GM20431 (cell line): ENCODE data around the gene CCDC188.

ENCODE experiments used
- in situ Hi-C: fragments of 300-500 bp; cut with MseI, MboI; formaldehyde crosslinking; loops from one replicate; pipeline ENCODE4 v1.15.0; 2020; ENCODE audit warnings: low sequenced_read_pairs; ENCODE audit not compliant: unreplicated experiment

The CCDC188 gene

DNA sequence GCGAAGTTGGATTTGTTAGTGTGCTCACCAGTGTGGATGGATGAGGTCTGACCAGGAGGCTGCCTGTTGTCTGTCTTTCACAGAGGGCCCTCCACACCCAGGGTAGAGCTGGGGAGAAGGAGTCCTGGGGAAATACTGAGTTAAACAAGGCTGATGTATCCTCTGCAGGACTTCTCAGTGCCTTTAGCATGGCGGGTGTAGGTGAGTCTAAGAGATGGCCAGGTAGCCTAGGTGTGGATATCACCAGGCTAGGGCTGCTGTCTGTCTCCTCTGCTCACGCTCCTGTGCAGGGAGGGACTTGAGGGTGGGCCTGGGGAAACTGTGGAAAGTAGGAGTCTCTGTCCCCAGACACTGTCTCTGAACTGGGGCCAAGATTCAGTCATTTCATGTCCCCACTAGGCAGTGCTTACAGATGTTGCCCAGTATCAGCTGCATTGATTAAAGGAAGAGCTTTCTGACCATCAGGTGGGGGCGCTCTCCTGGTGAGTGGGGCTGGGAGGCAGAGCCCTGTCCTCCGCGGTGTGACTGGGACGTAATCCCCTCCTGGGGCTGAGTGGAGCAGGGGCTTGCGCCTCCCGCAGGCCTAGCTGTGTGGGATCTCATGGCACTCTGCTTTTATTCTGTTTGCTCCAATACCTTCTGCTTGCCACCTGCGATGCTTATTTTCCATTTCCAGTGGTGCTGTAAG is 35.5 kb upstream of the CCDC188 start:
- in situ Hi-C loops = no loop called here

DNA sequence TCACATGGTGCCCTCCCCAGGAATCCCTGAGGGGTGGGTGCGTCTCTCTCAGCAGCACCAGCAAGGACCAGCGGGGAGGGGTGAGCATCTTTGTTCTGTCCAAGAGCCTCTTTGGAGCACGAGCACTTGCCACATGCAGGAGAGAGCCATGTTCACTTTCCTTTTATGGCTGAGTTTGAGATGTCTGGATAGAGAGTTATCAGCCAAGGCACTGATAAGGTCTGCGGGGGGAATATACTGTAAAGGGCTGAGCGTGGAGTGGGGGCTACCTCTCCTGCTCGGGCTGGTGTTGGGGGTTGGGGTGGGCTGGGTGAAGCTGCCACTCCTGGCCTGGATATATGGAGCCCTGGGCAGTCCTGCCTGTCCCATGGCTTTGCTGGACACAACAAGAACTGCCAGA is 34.9 kb upstream of the CCDC188 start:
- in situ Hi-C loops = no loop called here

DNA sequence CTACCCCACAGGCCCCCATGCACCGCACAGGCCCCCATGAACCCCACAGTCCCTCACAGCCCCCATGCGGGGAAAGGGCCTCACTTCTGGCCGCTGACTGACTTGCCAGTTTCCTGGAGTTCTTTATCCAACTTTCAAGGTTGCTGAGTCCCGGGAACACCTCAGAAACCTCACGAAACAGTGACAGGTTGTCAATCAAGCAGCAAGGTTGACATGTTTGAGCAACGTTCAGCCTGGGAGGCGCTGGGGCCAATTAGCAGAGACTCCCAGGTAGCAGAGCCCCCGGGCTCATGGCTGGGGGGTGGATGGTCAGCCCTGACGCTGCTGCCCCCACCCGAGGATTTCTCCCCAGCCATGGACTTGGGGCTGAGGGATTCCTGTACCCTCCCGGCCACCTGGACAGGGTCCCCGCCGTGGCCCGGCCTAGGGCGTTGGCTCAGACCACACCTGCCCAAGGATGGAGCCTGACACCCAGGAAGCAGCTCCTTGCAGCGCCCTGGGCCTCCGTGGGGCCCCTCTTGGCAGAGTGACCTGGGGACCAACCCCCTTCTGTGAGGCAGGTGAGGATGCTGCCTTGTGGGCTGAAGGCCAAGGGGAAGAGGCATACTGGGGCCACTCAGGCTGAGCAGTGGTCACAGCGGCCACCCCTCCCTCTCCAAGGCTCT is 33.8 kb upstream of the CCDC188 start:
- in situ Hi-C loops = no loop called here

DNA sequence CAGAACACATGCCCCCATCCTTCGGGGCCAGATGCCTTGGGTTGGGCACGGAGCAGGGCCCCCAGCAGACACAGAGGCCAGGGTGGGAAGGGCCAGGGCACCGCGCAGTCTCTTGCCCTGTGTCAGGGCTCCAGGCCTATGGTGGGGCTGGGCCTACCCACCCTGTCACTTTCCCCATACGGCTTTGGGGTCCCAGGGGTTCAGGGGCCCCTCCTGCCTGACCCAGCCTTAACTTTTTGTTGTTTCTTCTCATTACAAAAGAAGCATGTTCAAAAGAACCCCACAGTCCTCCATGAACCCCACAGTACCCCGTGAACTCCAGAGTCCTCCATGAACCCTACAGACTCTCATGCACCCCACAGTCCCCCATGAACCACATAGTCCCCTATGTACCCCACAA is 33.0 kb upstream of the CCDC188 start:
- in situ Hi-C loops = no loop called here

DNA sequence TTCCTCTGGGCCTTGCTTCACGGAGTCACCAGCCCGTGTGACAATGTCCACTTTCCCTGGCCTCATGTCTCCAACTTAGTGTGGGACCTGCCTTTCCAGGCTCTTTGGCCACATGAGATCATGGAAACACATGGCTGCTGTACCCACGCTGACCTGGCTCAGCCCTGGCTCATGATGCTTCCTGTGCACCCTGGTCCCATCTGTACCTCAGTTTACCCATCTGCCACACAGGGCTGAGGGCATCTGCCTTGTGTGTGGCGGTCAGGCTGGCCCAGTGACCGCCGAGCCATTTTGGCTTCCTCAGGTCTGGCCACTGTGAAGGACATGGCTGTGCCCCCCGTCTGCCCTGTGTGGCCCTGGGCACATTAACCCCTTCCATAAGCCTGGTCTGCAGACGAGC is 32.2 kb upstream of the CCDC188 start:
- in situ Hi-C loops = no loop called here

DNA sequence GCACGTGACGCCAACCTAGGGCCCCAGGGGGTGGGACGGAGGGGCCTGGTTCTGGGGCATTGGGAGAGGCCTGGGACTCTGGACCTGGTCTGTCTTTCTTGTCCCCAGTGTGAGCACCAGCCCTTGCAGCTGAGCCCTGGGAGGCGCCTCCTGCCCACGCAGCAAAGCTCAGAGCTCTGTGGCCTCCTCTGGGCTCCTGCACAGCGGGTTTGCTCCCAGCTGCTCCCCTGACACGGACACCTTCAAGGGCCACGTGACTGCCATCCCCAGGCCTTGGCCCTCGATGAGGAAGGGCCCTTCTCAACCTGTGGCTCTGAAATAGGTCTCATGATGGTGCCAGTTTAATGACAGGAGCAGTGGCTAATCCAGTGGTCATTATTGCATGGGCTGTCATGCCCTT is 31.5 kb upstream of the CCDC188 start:
- in situ Hi-C loops = no loop called here

DNA sequence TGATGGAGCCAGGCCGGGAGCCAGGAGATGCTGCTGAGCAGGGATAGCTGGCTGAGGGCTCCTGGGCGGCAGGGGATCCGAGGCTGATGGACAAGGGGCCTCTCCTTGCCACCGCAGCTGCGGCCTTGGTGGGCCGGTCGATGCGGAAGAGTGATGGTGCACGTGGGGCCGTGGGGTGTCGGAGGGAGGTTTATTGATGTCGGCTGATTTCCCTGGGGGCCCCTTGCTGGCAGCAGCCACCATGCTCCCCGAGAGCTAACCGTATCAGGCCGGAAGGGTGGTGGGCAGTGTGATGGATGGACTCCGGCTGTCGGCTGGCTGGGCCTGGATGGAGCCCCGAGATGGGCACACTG is 31.0 kb upstream of the CCDC188 start:
- in situ Hi-C loops = no loop called here

DNA sequence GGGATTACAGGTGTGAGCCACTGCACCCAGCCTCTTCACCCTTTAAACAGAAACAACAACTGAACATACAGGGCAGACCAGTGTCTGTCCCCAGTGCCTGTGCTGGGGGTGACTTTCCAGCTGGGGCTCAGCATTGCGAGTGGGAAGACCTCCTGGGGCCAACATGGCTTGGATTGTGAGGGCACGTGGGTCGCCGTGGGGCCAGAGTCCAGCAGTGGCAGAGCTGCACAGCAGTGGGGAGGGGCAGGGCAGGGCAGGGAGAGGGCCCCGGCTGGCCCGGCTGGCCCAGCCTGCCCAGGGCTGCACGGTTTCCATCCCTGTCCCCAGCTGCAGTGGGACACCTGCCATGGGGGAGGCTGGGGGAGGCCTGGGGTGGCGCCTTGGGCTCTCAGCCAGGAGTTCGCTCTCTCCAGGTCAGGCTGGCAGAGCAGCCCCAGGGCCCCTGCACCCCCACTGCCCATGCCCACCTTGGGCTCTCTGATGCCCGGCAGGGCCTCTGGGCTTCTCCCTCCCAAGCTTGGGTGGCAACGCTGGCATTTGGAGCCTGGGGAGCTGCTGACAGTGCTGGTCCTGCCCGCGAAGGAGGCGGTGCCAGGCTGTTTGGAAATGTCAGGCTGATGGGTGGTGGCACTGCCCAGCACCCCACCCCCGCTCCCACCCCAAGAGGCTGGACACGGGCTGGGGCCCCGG is 30.5 kb upstream of the CCDC188 start:
- in situ Hi-C loops = no loop called here

DNA sequence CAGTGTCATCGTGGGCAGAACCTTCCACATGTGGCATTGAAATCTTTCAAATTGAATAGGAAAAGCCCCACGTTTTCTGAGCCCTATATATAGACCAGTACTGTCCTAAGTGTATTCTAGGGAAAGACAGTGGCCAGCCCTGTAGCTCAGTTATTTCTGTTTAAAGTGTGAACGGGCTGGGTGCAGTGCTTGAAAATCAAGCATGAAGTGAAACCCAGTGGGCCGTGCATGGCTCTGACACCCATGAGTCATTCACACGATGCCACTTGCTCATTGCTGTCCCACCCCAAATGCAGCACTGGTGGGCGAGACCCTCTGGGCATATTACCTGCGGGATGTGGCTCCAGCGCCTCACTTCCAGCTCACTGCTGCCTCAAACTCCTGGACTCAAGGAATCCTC is 29.8 kb upstream of the CCDC188 start:
- in situ Hi-C loops = no loop called here

DNA sequence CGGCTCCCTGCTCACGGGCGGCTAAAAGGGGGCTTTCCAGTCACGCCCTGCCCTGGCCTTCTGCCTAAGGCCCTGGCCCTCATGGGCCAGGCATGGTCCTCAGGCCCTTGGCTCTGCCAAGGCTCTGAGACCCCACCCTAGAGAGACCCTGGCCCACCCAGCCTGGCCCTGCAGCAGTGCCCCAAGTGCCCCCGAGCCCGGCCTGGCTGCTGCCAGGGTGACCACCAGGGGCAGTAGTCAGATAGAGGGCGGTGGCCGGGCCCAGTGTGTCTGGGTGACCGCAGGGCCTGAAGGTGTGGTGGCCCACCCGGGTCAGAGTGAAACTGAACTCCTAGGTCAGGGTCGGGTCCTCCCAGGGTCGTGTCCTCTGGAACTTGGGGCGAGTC is 29.4 kb upstream of the CCDC188 start:
- in situ Hi-C loops = no loop called here

DNA sequence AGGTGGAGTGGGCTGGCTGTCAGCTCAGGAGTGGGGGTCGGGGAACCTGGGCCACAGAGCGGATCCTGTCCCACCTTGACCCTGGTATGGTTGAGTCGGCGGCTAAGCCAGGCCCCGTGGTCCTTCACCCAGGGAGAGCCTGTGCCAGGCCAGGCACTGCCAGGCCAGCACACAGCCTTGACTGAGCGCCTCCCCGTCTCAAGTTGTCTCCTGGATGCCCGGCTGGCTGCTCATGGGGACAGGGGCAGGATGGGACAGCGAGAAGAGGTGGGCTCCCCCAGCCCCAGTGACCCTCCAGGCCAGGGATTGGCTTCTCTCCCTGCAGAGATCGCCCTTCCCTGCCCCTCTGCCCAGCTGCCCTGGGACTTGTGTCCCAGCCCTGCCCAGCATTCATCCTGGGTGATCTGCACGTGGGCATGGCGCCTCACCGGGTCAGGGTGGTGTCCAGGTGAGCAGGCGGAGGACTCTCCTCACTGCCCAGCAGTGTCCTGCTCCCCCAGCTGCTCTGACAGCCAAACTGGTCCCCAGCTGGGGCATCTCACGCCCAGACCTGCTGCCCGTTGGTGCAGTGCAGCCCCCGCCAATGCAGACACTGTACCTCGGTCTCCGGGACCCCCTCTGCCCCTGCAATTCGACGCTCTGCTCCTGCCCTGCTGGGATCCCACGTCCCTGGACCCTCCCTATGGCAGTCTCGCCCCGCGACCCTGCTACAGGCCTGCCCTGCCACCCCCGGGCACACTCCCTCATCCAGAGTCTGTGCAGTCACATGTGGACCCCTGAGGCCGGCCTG is 28.8 kb upstream of the CCDC188 start:
- in situ Hi-C loops = no loop called here

DNA sequence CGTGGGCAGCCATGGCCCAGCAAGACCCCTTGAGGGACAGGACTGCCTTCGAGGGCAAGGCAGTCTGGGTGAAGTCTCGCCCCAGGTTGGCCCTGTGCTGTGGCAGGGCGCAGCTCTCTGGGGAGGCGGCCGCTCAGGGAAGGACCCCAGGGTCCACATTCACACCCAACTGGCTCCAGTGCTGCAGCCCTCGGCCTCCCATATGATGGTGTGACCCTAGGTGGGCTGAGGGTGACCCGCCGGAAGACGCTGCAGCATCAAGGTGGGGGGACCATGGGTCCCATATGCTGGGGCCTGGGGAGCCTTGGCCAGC is 28.0 kb upstream of the CCDC188 start:
- in situ Hi-C loops = no loop called here

DNA sequence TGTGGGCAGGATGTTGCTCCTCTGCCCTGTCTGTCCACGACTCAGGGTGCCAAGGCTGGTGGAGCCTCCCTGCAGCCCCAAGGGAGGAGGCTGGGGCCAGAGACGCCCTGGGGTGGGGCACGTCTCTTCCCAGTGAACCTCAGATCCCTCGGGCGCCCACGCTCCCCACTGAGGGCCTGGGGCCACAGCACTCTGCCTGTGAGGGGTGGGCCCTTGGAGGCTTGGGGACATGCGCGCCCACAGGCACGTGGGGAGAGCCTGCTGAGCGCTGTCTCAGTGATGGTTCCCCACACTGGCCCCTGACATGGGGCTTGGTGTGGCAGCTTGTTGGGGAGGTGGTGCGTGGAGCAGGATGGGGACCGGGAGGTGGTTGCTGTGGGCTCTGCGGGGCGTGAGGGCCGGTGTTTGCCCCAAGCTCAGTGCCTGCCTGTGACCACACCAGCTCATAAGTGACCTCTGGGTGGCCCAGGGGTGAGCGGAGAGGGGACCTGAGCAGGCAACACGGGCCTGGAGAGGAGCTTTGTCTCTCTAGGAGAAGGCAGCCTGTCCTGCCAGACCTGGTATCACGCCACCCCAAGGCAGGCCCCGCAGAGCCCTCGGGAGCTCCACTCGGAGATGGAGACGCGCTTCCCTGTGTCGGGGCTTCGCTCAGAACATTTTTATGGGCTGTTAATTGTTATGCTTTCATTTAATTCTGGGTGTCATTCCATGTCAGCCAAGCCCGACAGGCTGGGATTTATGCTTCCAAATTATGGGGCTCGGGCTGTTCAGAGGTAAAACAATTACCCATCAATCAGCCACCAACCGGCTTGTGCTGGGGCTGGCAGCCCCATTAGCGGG is 27.4 kb upstream of the CCDC188 start:
- in situ Hi-C loops = no loop called here

DNA sequence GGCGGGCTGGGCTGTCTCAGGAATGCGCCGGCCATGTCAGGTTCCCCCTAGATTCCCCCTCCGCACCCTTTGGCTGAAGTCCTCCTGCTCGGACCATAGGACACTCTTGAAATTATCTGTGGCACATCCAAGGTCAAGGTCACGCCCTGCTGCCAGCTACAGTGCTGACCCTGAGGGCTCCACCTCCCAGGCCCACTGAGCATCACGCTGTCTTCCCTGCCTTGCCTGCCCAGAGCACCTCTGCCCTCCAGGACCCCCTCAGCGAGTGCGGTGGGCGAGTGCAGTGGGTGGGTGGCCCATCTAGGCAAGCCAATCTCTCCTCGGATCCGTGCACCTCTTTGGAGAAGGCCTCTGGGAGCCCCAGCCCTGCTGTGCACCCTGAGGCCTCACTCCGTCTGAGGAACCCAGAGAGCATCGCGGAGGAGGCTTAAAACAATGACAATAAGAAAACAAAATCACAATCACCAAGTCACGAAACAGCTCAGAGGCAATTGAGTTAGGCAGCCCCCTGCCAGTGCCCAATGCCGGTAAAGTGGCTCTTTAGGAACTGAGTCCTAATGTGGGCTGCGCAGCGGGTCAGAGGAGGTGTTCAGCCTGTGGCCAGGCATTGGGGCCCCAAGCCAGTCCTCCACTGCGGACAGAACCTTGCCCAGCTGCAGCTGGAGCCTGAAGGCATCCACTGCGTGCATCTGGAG is 26.5 kb upstream of the CCDC188 start:
- in situ Hi-C loops = no loop called here

DNA sequence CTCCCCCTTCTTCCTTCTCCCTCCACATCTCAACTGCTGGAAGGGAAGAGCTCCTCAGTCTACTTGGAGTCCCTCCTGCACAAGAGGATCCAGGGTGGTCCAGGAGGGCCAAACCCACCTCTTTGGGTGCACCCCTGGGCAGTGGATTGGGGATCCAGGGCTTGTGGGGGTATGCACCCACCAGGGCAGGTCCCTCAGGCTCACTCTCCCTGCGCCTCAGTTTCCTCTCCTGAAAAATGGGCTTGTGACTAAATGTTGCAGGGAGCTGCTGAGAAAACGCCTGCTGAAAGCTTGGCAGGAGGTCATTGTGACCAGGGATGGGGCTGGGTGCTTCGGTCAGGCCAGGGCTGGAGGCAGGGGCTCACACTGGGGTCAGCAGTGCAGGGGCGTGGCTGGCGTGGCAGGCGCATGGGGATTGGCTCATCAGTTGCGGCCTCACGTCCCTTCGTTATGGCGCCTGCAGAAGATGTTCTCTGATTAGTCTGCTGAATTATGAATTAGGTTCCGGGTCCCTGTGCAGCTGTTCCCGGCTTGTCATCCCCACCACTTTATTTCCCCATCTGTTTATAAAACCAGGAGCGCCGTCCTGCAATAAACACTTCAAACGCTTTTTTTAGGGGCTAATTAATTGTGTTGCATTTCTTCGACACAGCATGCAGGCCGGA is 25.7 kb upstream of the CCDC188 start:
- in situ Hi-C loops = no loop called here

DNA sequence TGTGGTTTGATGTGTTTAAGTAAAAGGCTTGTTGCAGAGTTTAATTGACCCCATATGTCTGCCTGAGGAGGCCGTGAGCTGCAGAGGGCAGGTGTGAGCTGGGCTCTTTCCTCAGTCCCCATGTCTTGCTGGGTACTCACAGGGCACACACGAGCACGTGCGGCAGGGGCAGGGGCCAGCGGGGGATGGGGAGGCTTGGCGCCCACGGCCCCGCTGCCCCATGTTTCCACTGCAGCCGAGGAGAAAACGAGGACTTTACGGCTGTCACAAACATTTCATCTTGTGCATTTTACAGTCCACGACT is 24.7 kb upstream of the CCDC188 start:
- in situ Hi-C loops = no loop called here

DNA sequence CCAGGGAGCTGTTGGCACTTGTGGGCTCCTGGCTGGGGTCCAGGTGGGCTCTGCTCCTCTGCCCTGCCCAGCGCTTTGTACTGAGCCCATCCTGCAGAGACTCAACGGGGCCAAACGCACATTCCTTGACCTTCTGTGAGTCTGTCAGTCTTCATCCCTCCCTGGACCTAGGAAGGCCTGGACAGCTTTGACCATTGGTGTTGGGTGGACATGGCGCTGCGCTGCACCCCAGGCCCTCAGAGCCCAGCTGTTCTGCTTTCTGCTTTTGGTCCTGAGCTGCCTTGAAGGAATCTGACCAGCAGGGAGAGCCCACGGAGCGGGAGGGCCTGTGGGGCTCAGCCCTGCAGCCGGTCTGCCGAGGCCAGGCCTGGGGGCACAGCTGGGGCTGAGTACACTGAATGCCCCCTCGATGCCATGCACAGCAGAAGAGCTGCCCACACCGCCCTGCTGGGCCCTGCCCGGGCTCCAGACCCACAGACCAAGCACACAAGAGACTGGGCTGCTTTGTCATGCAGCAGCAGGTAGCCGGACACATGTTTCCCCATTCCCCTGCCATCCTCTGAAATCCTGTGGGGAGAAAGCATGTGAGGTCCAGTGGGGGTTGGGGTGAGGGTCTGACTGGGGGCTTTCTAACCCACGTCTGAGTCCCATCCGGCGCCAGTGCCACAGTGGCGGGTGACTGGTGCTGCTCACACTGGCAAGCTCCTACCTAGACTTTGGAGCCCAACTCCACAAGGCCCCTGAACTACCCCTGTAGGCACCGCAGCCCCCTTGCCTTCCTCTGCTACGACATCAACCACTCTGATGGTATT is 24.1 kb upstream of the CCDC188 start:
- in situ Hi-C loops = no loop called here

DNA sequence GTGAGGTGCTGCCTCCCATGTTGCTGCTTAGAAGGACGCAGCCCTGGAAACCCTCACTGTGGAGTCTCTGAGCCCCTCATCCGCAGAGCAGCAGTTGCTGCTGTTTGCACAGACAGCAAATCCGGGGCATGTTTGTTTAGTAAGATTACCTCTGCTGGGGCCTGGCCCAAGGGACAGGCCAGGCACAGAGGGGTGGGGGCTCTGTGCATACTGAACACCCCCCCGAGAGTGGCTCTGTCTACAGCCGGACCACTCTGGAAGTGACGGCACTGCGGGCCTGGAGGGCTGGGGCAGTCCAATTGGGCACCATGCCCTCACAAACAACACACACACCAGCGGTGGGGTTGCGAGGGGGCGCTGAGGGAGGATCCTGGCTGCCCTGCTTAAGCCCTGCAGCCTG is 22.9 kb upstream of the CCDC188 start:
- in situ Hi-C loops = no loop called here

DNA sequence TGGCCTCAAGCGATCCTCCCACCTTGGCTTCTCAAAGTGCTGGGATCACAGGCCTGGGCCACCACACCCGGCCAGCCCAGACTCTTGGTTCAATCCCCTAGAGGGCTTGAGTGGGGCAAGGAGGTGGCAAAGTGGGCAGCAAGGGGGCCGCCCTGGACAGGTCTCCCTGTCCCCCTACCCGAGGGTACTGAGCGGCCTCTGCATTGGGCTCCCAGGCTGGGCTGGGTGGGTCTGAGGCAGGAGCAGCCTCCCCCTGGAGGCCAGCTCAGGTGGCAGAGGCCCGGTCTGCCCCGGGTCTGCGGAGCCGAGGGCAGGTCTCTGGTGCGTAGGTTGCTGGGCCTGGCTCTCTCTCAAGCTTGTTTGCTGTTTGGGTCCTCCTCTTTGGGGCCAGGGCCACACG is 22.4 kb upstream of the CCDC188 start:
- in situ Hi-C loops = no loop called here
